C4-2B (cell line): ENCODE results near the gene CRTC3.
"Not testable (repeated sequence)": the region's sequence is repeated elsewhere in the genome, so short reads cannot be mapped to it uniquely, and the experiment has no call there.

Source experiments
- H3K27ac ChIP-seq: fragments of 450-650 bp; 2 replicates; pipeline ENCODE4 v1.5.1; 2017
- ZFX ChIP-seq: fragments of 450-650 bp; IDR thresholded peaks from 2 replicates; pipeline ENCODE4 v1.6.1; 2017
- TF ChIP-seq, protein P1 (sequence below): fragments of 450-650 bp; conservative IDR thresholded peaks from 2 replicates; pipeline ENCODE4 v1.5.1; 2017; ENCODE audit warnings: mild to moderate bottlenecking

The CRTC3 gene

DNA sequence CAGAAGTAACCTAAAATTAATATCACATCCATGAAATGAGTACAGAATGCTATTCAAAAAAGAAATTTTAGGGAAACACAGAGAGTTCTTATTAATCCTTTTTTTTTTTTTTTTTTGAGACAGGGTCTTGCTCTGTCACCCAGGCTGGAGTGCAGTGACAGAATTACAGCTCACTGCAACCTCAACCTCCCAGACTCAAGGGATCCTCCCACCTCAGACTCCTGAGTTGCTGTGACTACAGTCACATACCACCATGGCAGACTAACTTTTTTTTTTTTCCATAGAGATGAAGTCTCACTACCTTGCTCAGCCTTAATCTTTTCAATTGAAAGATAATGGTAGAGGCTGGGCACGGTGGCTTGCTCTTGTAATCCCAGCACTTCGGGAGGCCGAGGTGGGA is 6.3 kb upstream of the CRTC3 start:
- TF ChIP-seq ZFX = no peak
- TF ChIP-seq, protein P1, sequence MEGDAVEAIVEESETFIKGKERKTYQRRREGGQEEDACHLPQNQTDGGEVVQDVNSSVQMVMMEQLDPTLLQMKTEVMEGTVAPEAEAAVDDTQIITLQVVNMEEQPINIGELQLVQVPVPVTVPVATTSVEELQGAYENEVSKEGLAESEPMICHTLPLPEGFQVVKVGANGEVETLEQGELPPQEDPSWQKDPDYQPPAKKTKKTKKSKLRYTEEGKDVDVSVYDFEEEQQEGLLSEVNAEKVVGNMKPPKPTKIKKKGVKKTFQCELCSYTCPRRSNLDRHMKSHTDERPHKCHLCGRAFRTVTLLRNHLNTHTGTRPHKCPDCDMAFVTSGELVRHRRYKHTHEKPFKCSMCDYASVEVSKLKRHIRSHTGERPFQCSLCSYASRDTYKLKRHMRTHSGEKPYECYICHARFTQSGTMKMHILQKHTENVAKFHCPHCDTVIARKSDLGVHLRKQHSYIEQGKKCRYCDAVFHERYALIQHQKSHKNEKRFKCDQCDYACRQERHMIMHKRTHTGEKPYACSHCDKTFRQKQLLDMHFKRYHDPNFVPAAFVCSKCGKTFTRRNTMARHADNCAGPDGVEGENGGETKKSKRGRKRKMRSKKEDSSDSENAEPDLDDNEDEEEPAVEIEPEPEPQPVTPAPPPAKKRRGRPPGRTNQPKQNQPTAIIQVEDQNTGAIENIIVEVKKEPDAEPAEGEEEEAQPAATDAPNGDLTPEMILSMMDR = no peak
- no peak overlapping the region for H3K27ac ChIP-seq

DNA sequence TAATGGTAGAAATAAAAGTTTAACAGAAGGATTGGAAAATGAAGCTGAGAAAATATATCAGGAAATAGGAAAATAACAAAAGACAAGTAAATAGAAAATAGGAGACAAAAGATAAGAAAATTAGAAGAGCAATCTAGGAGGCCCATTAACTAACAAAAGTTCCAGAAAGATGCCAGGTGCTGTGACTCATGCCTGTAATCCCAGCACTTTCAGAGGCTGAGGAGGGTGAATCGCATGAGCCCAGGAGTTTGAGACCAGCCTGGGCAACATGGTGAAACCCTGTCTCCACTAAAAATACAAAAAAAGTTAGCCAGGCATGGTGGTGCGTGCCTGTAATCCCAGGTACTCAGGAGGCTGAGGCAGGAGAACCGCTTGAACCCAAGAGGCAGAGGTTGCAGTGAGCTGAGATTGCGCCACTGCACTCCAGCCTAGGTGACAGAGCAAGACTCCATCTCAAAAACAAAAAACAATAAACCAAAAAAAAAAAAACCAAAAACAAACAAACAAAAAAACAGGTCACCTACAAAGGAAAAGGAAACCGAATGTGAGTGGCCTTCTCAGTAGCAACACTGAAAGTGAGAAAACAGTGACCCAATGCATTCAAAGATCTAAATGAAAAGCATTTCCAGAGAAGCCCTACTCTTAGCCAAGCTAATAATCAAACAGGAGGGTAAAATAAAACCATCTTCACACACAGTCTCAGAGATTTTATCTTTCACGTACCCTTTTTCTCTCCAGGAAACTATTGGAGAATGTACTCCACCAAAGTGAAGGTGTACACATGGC is 5.5 kb upstream of the CRTC3 start:
- H3K27ac ChIP-seq = not testable (repeated sequence)

DNA sequence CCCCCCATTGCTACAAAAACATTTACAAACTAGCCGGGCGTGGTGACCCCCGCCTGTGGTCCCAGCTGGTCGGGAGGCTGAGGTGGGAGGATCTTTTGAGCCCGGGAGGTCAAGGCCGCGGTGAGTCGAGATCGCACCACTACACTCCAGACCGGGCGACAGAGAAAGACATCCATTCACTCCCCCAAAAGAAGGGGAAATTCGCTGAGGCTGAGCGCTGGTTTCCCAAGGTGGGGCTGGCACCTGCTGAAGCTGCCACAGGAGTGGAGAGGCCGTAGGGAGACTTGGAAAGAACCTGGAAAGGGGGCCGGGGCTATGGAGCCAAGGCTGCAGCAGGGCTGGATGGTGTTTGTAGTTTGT is 732 bp upstream of the CRTC3 start:
- H3K27ac ChIP-seq = no peak overlapping the region; the same call in 1 of the 2 replicates

DNA sequence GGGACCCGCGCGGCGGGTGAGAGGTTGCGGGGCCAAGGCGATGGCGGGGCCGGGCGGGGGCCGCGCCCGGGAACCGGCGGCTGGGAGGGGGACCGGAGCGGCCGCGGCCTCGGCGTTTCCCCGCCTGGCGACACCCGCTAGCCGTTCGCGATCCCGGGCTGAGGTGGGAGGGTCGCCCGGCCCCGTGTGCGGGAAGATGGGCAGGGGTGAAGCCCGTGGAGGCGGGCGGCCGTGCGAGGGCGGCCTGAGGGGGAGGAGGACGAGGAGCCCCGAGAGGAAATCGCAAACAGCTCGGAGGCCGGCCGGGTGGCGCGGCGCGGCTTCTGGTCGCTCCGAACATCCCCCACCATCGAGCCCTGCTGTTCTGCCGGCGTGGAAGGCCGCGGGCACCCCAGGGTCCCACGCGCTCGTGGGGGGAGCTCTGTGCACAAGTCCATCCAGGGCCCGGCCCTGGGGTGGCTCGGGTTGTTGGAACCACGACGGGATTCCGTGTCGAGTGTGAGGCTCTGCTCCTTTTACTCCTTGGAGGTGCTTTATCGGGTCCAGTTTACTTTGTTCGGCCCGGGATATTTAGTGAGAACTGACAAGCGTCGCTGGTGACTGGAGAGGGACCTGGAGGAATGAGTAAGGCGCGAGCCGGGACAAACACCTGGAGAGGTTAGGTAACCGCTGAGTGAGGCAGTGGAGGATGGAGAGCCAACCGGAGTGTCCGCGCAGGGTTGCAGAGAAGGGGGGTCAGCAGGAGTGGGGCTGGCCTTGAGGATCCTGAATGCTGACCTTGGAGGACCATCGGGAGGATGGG is 728 bp downstream of the CRTC3 start:
- peak overlapping the region; percentile 72 for H3K27ac ChIP-seq
- TF ChIP-seq ZFX = peak; percentile 91
- TF ChIP-seq, protein P1 = no peak; the same call in 1 of the 2 replicates

More for the DNA sequence above, 732 bp upstream of the CRTC3 start:
- TF ChIP-seq, protein P1 = no peak
- no peak for TF ChIP-seq ZFX

DNA sequence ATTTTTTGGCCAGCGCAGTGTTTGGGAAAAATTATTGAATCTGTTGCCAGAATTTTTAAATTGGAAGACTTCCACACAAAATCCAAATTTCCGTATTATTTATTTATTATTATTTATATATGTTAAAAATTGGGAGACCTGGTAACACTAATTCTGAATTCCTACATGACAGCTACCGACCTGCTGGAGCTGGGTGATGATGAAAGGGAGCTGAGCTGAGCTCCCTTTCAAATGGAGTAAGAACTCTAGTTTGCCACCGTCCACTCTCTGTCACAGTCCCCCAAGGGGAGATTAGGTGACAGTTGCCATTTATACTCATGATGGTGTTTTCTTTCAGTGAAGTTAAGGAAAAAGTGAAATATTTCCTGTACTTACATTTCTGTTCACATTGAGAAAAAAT is 1.4 kb downstream of the CRTC3 start:
- no peak overlapping the region for H3K27ac ChIP-seq
- no peak for TF ChIP-seq ZFX
- TF ChIP-seq, protein P1 = no peak

DNA sequence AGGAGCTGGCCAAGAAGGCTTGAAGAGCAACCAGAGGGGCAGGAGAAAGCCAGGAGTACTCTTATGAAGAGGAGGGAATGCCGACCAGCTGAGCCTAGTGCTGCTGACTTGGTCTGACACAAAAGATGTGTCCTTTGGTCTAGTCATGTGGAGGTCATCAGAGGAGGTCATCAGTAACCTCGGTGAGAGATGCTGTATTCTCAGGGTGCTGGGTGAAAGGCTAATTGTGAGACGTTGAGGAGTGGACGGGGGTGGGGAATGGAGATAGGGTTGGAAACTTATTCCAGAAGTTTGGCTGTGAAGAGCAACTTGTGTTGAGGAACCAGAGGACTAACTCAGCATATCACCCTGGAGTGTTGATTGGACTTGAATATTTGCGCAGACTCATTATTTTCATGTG is 5.5 kb downstream of the CRTC3 start:
- H3K27ac ChIP-seq = no peak overlapping the region
- TF ChIP-seq, protein P1 = no peak
- TF ChIP-seq ZFX = no peak

DNA sequence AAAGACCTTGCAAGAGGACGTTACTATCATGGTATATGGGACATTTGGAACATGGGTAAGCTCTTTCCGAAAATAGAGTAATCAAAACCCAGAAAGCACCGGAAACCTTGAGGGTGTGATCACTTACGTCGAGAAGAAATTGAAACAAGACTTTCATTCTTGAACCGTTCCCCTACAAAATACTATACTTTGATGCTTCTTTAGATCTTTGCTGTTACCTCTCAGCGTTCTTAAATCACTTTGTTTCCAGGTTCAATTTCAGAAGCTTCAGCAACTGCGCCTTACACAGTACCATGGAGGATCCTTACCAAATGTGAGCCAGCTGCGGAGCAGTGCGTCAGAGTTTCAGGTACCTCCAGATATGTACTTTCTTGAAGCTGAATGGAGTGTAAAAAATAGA is 10.1 kb downstream of the CRTC3 start:
- TF ChIP-seq, protein P1 = no peak
- H3K27ac ChIP-seq = no peak overlapping the region
